ENCODE data around the gene MYH6. TPM values are rescaled to one million over a fixed set of nuclear protein-coding genes. Genes with fewer than 3 reads are reported as not detected.

The MYH6 gene
- total RNA-seq, 1 donor from 2014 or later = not detected

- no peak for DNase-seq (ENCODE audit: low read depth)
- TF ChIP-seq CTCF (conservative IDR thresholded peaks at IDR 0.05; ENCODE audit: low read depth, low read length) = peak; percentile 15
- H3K4me3 ChIP-seq (ENCODE audit: low read depth, low read length) = no peak overlapping the region
These were observed 63.6 kb downstream of the MYH6 start for GRCh38 chr14:23344481-23344880.

- DNase-seq (ENCODE audit: low read depth) = no peak
- no peak for TF ChIP-seq CTCF (conservative IDR thresholded peaks at IDR 0.05; ENCODE audit: low read depth, low read length)
- H3K4me3 ChIP-seq (ENCODE audit: low read depth, low read length) = no peak overlapping the region
These were observed 68.4 kb downstream of the MYH6 start for GRCh38 chr14:23339506-23340268.

GRCh38 chr14:23335623-23336022, 72.5 kb downstream of the MYH6 start:
- H3K4me3 ChIP-seq (ENCODE audit: low read depth, low read length) = no peak overlapping the region
- no peak for TF ChIP-seq CTCF (conservative IDR thresholded peaks at IDR 0.05; ENCODE audit: low read depth, low read length)
- no peak for DNase-seq (ENCODE audit: low read depth)

Other genes starting within 250 kb of the MYH6 start
- gene SLC7A8, start 224.6 kb downstream of the MYH6 start, total RNA-seq = 1.4 and 3.3 TPM in 2 replicates
- not detected in 2 replicates for gene RNF212B, start 170.3 kb downstream of the MYH6 start, total RNA-seq
- gene HOMEZ, start 122.1 kb downstream of the MYH6 start, total RNA-seq = 10.4 and 11.6 TPM in 2 replicates
- 1.5 and 1.6 TPM in 2 replicates for gene PPP1R3E, start 105.4 kb downstream of the MYH6 start, total RNA-seq
- 10.7 and 13.3 TPM in 2 replicates for gene BCL2L2, start 101.4 kb downstream of the MYH6 start, total RNA-seq
- 62.2 and 79.9 TPM in 2 replicates for gene PABPN1, start 86.8 kb downstream of the MYH6 start, total RNA-seq
- gene SLC22A17, start 55.4 kb downstream of the MYH6 start, total RNA-seq = 4.3 and 7.3 TPM in 2 replicates
- 5.0 and 15.2 TPM in 2 replicates for gene EFS, start 43.1 kb downstream of the MYH6 start, total RNA-seq
- gene IL25, start 35.5 kb downstream of the MYH6 start, total RNA-seq = not detected in 2 replicates
- not detected in 2 replicates for gene CMTM5, start 31.2 kb downstream of the MYH6 start, total RNA-seq
- gene MYH7, start 27.4 kb upstream of the MYH6 start, total RNA-seq = not detected in 2 replicates
- 41.3 and 41.4 TPM in 2 replicates for gene NGDN, start 61.4 kb upstream of the MYH6 start, total RNA-seq
- gene ZFHX2, start 143.5 kb upstream of the MYH6 start, total RNA-seq = 0.58 and 0.81 TPM in 2 replicates
- 10.4 and 37.2 TPM in 2 replicates for gene THTPA, start 148.0 kb upstream of the MYH6 start, total RNA-seq
- gene AP1G2, start 159.5 kb upstream of the MYH6 start, total RNA-seq = 55.4 and 89.9 TPM in 2 replicates
- gene JPH4, start 170.5 kb upstream of the MYH6 start, total RNA-seq = 0.06 TPM in 1 of 2 replicates, not detected in the other
- 0.69 and 0.80 TPM in 2 replicates for gene DHRS2, start 228.1 kb upstream of the MYH6 start, total RNA-seq